ENCODE measurements around the gene FAT1.

DNA sequence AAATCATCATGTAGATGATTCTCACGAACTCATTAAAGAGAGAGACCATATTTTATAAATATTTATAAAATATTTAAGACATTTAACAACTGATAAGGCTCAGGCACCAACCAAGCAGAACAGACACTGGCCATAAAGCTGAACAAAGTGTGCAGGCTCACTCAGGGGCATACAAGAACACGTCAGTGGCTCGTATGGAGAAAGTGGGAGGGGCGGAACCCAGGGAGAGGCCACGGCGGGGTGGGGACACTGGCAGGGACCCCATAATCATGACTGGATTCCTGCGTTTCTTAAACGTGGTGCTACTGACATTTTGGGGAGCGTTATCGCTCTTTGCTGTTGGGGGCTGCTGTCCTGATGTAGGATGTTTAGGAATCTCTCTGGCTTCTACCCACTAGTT is 31.3 kb upstream of the FAT1 start:
- TF ChIP-seq, protein P1, sequence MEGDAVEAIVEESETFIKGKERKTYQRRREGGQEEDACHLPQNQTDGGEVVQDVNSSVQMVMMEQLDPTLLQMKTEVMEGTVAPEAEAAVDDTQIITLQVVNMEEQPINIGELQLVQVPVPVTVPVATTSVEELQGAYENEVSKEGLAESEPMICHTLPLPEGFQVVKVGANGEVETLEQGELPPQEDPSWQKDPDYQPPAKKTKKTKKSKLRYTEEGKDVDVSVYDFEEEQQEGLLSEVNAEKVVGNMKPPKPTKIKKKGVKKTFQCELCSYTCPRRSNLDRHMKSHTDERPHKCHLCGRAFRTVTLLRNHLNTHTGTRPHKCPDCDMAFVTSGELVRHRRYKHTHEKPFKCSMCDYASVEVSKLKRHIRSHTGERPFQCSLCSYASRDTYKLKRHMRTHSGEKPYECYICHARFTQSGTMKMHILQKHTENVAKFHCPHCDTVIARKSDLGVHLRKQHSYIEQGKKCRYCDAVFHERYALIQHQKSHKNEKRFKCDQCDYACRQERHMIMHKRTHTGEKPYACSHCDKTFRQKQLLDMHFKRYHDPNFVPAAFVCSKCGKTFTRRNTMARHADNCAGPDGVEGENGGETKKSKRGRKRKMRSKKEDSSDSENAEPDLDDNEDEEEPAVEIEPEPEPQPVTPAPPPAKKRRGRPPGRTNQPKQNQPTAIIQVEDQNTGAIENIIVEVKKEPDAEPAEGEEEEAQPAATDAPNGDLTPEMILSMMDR (IDR thresholded peaks at IDR 0.05): no peak
- TF ChIP-seq POLR2A (IDR thresholded peaks at IDR 0.05) (no peak), EP300 (IDR thresholded peaks at IDR 0.05; ENCODE audit: low read depth) (no peak)
